ENCODE measurements around the gene TTC9. TPM values are rescaled to one million over a fixed set of nuclear protein-coding genes. Genes with fewer than 3 reads are reported as not detected.

Gene TTC9
- total and polyA plus RNA-seq, 9 of the 15 experiments (the other 6 are each of a cell fraction or from before 2014, with no cell fraction given) = 0.07 TPM; not detected in 8

DNA sequence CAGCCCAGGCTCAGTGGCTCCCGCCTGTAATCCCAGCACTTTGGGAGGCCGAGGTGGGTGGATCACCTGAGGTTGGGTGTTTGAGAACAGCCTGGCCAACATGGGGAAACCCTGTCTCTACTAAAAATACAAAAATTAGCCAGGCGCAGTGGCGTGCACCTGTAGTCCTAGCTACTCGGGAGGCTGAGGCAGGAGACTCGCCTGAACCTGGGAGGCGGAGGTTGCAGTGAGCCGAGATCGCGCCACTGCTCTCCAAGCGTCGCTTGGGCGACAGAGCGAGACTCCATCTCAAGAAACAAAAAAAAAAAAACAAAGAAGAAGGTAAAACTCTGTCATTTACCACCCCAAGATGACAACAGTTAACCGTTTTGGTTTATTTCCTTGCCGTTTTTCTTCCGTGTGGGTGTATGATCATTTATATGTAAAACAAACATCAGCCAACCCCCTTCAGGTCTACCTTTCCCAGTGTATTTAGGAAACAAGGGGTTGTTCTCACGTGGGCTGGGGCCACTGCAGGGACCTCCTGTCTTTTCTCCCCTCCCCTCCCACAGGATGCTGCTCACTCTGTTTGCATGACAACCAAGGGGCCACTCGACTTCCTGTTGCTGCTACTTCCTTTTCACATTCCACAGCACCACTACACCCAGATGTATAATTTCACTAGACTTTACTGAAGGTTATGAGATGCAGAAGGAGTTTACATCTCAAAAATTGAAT, 13.6 kb downstream of the TTC9 start:
- Histone ChIP-seq H3K27ac (ENCODE audit: extremely low read depth, low read depth, low read length) (no peak overlapping the region), H3K79me2 (ENCODE audit: control insufficient read depth, insufficient read depth, low read length) (no peaks in the 10 kb centered on the region), H3K9me3 (replicated peaks; ENCODE audit: control insufficient read depth, insufficient read depth, low read depth, low read length) (no peaks in the 10 kb centered on the region), H4K20me1 (replicated peaks; ENCODE audit: control insufficient read depth, insufficient read depth, low read length) (no peaks in the 10 kb centered on the region), H3K4me3 (no peak overlapping the region), H2AFZ (ENCODE audit: low read depth, low read length) (no peak overlapping the region), H3K9ac (ENCODE audit: insufficient read depth in 1 of 2, low read depth in 2 of 2, low read length in 2 of 2) (no peak overlapping the region), H3K36me3 (ENCODE audit: control insufficient read depth, insufficient read depth, low read length) (no peaks in the 10 kb centered on the region), H3K4me2 (ENCODE audit: insufficient read depth, low read length) (no peak overlapping the region), H3K4me1 (replicated peaks in 1 of 2; ENCODE audit: control insufficient read depth in 2 of 2, insufficient read depth in 2 of 2, low read length in 2 of 2) (no peaks in the 10 kb centered on the region), H3K27me3 (ENCODE audit: control insufficient read depth in 2 of 2, insufficient read depth in 2 of 2, low read length in 2 of 2) (peaks cover 0 to 6% of the 10 kb centered on the region in 2 experiments; a peak in 1 of 5 replicates), H3K9me1 (ENCODE audit: control insufficient read depth, insufficient read depth, low read length) (no peaks in the 10 kb centered on the region)
- no TSS peak for BruUV-seq (replicated peaks)
- ChIA-PET POLR2A (no interaction called here), CTCF (ENCODE audit: low intra/inter-chr PET ratio) (no interaction called here)
- ATAC-seq (no peak), FAIRE-seq (no peak), DNase-seq (ENCODE audit: extremely low read depth in 1 of 4, low spot score in 3 of 4) (no peak)
- intact Hi-C loops (cut with micrococcal nuclease) = no loop called here
- 8% methylated on average over 9 of the region's 19 CpGs for WGBS (ENCODE audit: insufficient coverage, low coverage, missing lambda C conversion rate)
- no peak for TF ChIP-seq NRF1 (conservative IDR thresholded peaks at IDR 0.05 in 1 of 2, IDR thresholded peaks at IDR 0.05 in 1 of 2)
- no peak for TF ChIP-seq KAT7 (CRISPR knock-in tag; IDR thresholded peaks at IDR 0.05; ENCODE audit: borderline replicate concordance)
- 0 out of 2 replicates have a peak, but pooled peaks have one; percentile 31 for TF ChIP-seq GABPA (tag; conservative IDR thresholded peaks at IDR 0.05; ENCODE audit: low read depth)
- in situ Hi-C loops (cut with MboI) = no loop called here

DNA sequence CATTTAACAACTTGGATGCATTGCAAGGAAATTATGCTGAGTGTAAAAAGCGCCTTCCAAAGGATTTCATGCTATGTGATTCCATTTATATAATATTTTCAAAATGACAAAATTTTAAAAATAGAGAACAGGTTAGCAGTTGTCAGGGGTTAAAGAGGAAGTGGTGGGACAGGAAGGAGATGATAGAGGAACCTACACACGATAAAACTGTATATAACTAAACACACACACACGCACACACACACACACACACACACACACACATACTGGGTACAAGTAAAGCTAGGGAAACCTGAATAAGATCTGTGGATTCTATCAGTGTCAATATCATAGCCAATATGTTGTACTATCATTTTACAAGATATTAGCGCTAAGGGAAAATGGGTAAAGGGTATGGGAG, 17.2 kb downstream of the TTC9 start:
- Histone ChIP-seq H4K20me1 (replicated peaks; ENCODE audit: control insufficient read depth, insufficient read depth, low read length) (no peaks in the 10 kb centered on the region), H3K4me3 (no peak overlapping the region), H3K27me3 (ENCODE audit: control insufficient read depth in 2 of 2, insufficient read depth in 2 of 2, low read length in 2 of 2) (peaks cover 0 to 4% of the 10 kb centered on the region in 2 experiments; a peak in 1 of 5 replicates), H3K36me3 (ENCODE audit: control insufficient read depth, insufficient read depth, low read length) (no peaks in the 10 kb centered on the region), H3K4me2 (ENCODE audit: insufficient read depth, low read length) (no peak overlapping the region), H3K4me1 (replicated peaks in 1 of 2; ENCODE audit: control insufficient read depth in 2 of 2, insufficient read depth in 2 of 2, low read length in 2 of 2) (no peaks in the 10 kb centered on the region), H3K9ac (ENCODE audit: insufficient read depth in 1 of 2, low read depth in 2 of 2, low read length in 2 of 2) (no peak overlapping the region), H3K9me1 (ENCODE audit: control insufficient read depth, insufficient read depth, low read length) (no peaks in the 10 kb centered on the region), H3K79me2 (ENCODE audit: control insufficient read depth, insufficient read depth, low read length) (no peaks in the 10 kb centered on the region), H3K9me3 (replicated peaks; ENCODE audit: control insufficient read depth, insufficient read depth, low read depth, low read length) (no peaks in the 10 kb centered on the region), H2AFZ (ENCODE audit: low read depth, low read length) (no peak overlapping the region), H3K27ac (ENCODE audit: extremely low read depth, low read depth, low read length) (no peak overlapping the region)
- DNase-seq (ENCODE audit: extremely low read depth in 1 of 4, low spot score in 3 of 4) = no peak
- 5% methylated on average over 3 of the region's 4 CpGs for WGBS (ENCODE audit: insufficient coverage, low coverage, missing lambda C conversion rate)
- ATAC-seq = no peak
- in situ Hi-C loops (cut with MboI) (no loop called here), intact Hi-C loops (cut with micrococcal nuclease) (no loop called here)
- FAIRE-seq = no peak
- CTCF ChIA-PET (ENCODE audit: low intra/inter-chr PET ratio) = no interaction called here
- BruUV-seq (replicated peaks) = no TSS peak
- TF ChIP-seq SPI1 (IDR thresholded peaks at IDR 0.05; ENCODE audit: borderline replicate concordance, low read depth, low read length) (peak; percentile 56; the same call in 1 of the 2 replicates), FOXA3 (CRISPR knock-in tag; conservative IDR thresholded peaks at IDR 0.05 in 1 of 2, IDR thresholded peaks at IDR 0.05 in 1 of 2) (peak in 1 of 2 experiments; percentile 79; a peak in 2 of 4 replicates)
- TF ChIP-seq, protein P1, sequence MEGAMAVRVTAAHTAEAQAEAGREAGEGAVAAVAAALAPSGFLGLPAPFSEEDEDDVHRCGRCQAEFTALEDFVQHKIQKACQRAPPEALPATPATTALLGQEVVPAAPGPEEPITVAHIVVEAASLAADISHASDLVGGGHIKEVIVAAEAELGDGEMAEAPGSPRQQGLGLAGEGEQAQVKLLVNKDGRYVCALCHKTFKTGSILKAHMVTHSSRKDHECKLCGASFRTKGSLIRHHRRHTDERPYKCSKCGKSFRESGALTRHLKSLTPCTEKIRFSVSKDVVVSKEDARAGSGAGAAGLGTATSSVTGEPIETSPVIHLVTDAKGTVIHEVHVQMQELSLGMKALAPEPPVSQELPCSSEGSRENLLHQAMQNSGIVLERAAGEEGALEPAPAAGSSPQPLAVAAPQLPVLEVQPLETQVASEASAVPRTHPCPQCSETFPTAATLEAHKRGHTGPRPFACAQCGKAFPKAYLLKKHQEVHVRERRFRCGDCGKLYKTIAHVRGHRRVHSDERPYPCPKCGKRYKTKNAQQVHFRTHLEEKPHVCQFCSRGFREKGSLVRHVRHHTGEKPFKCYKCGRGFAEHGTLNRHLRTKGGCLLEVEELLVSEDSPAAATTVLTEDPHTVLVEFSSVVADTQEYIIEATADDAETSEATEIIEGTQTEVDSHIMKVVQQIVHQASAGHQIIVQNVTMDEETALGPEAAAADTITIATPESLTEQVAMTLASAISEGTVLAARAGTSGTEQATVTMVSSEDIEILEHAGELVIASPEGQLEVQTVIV (CRISPR knock-in tag; IDR thresholded peaks at IDR 0.05; ENCODE audit: borderline replicate concordance) = no peak
- POLR2A ChIA-PET = no interaction called here
